DMS53 (cell line): ENCODE data around the gene PCBP3.
"Not testable (repeated sequence)": the region's sequence is repeated elsewhere in the genome, so short reads cannot be mapped to it uniquely, and the experiment has no call there.

Experiments
- DNase-seq: peaks from one replicate; lab custom pipeline; 2025; lab: John Stamatoyannopoulos, UW

The PCBP3 gene

GRCh38 chr21:45845063-45845769, 201.7 kb downstream of the PCBP3 start:
- no peak for DNase-seq

GRCh38 chr21:45845770-45846090, 202.2 kb downstream of the PCBP3 start:
- no peak for DNase-seq

- no peak for DNase-seq
Measured at GRCh38 chr21:45846373-45847160, 203.0 kb downstream of the PCBP3 start.

- DNase-seq, result no peak
Measured at GRCh38 chr21:45847870-45848269, 204.3 kb downstream of the PCBP3 start.

GRCh38 chr21:45848331-45848730, 204.8 kb downstream of the PCBP3 start:
- no peak for DNase-seq

GRCh38 chr21:45848805-45849204, 205.3 kb downstream of the PCBP3 start:
- DNase-seq, result no peak

GRCh38 chr21:45849651-45850050, 206.1 kb downstream of the PCBP3 start:
- DNase-seq, result no peak

GRCh38 chr21:45850181-45850580, 206.7 kb downstream of the PCBP3 start:
- no peak for DNase-seq

- DNase-seq, result not testable (repeated sequence)
Measured at GRCh38 chr21:45852386-45852785, 208.9 kb downstream of the PCBP3 start.

- no peak for DNase-seq
Measured at GRCh38 chr21:45852886-45853400, 209.4 kb downstream of the PCBP3 start.

GRCh38 chr21:45853703-45854342, 210.3 kb downstream of the PCBP3 start:
- DNase-seq, result no peak

GRCh38 chr21:45854690-45855247, 211.2 kb downstream of the PCBP3 start:
- DNase-seq, result no peak

- DNase-seq, result no peak
Measured at GRCh38 chr21:45855248-45855811, 211.8 kb downstream of the PCBP3 start.

GRCh38 chr21:45856442-45856841, 212.9 kb downstream of the PCBP3 start:
- no peak for DNase-seq

GRCh38 chr21:45856906-45857305, 213.4 kb downstream of the PCBP3 start:
- DNase-seq, result no peak

- no peak for DNase-seq
Measured at GRCh38 chr21:45857761-45858160, 214.2 kb downstream of the PCBP3 start.

GRCh38 chr21:45858180-45858579, 214.7 kb downstream of the PCBP3 start:
- DNase-seq, result no peak

- no peak for DNase-seq
Measured at GRCh38 chr21:45859041-45859761, 215.7 kb downstream of the PCBP3 start.

GRCh38 chr21:45859762-45860357, 216.3 kb downstream of the PCBP3 start:
- DNase-seq, result no peak

- no peak for DNase-seq
Measured at GRCh38 chr21:45860493-45861155, 217.1 kb downstream of the PCBP3 start.
